Naive thymus-derived CD8-positive, alpha-beta T cell (primary cell): Measurements from ENCODE around the gene PRKG1. TPM values are rescaled to one million over a fixed set of nuclear protein-coding genes. Genes with fewer than 3 reads are reported as not detected.
A peak's percentile ranks its signal among the peaks of the same experiment; 100 is the strongest.

Experiments used
- ATAC-seq, 2 donors: fragments of 150-1000 bp; cut with Tn5 transposase in 1 of 2; sonication (Bioruptor Pico), chemical (Tn5 transposase) in 1 of 2; 1 replicate in 1 of 2; 2 replicates in 1 of 2; pipeline ENCODE4 v1.10.0; 2021; ENCODE audit warnings: mild to moderate bottlenecking in 2 of 2, moderate library complexity in 2 of 2
- POLR2A ChIA-PET: fragments of 350-600 bp; sonication (Branson Sonifier 250); formaldehyde crosslinking; loops from one replicate; lab custom pipeline; 2021; ENCODE audit warnings: antibody characterized with exemption; lab: Charles Lee
- DNase-seq, 10 donors: peaks; one replicate each; pipeline versions ENCODE4 v3.0.0 to v3.0.0-alpha.2; 2020 to 2022
- H3K27ac Mint-ChIP-seq, 10 donors: one replicate each; pipeline ENCODE4 v1.8.0; 2020 to 2022; ENCODE audit warnings: mild to moderate bottlenecking in 10 of 10, mixed read lengths in 10 of 10, moderate library complexity in 4 of 10, inconsistent platforms in 1 of 10
- H3K27me3 Mint-ChIP-seq, 5 donors: one replicate each; pipeline ENCODE4 v1.8.0; 2021 to 2022; ENCODE audit warnings: mixed read lengths in 5 of 5
- H3K36me3 Mint-ChIP-seq, 3 donors: one replicate each; pipeline ENCODE4 v1.8.0; 2020 to 2022; ENCODE audit warnings: mixed read lengths in 3 of 3, mild to moderate bottlenecking in 2 of 3, inconsistent platforms in 1 of 3
- H3K4me1 Mint-ChIP-seq, 4 donors: one replicate each; pipeline ENCODE4 v1.8.0; 2021 to 2022; ENCODE audit warnings: mixed read lengths in 4 of 4
- H3K4me3 Mint-ChIP-seq, 10 donors: one replicate each; pipeline ENCODE4 v1.8.0; 2020 to 2022; ENCODE audit warnings: mild to moderate bottlenecking in 10 of 10, mixed read lengths in 10 of 10, moderate library complexity in 6 of 10, inconsistent platforms in 1 of 10
- H3K9me3 Mint-ChIP-seq, 9 donors: one replicate each; pipeline ENCODE4 v1.8.0; 2020 to 2022; ENCODE audit warnings: mixed read lengths in 9 of 9, mild to moderate bottlenecking in 3 of 9, inconsistent platforms in 1 of 9, moderate library complexity in 1 of 9
- polyA plus RNA-seq, 3 donors: library from polyadenylated mRNA; unstranded; fragments of 300-500 nt; fragmentation: Illumina TruSeq; gene quantifications; one replicate each; pipeline ENCODE4 v1.2.3, GENCODE V29; 2021
- total RNA-seq, 8 experiments: library from RNA in 2 of 8; stranded (reverse) in 2 of 8; gene quantifications; one replicate each; pipeline ENCODE4 v1.2.3 and lab custom pipeline; 2021 to 2026

The PRKG1 gene
- total and polyA plus RNA-seq, 5 experiments from 2014 or later, result not detected

- no peaks in the 10 kb centered on the region for H3K9me3 Mint-ChIP-seq
- no peak for DNase-seq
- no peak overlapping the region for H3K27ac Mint-ChIP-seq
- POLR2A ChIA-PET, result no interaction called here
- H3K4me1 Mint-ChIP-seq, result no peaks in the 10 kb centered on the region
- no peak overlapping the region for H3K4me3 Mint-ChIP-seq
- H3K27me3 Mint-ChIP-seq, result peaks cover 2 to 8% (median 6%) of the 10 kb centered on the region in 5 donors
- no peak for ATAC-seq
- no peaks in the 10 kb centered on the region for H3K36me3 Mint-ChIP-seq
These were observed 29.4 kb downstream of the PRKG1 start for GRCh38 chr10:51103554-51104217.

- POLR2A ChIA-PET, result no interaction called here
- Mint-ChIP-seq H3K4me1 (no peaks in the 10 kb centered on the region), H3K4me3 (no peak overlapping the region), H3K27ac (no peak overlapping the region), H3K9me3 (no peaks in the 10 kb centered on the region), H3K27me3 (peaks cover 0 to 6% (median 2%) of the 10 kb centered on the region in 5 donors), H3K36me3 (no peaks in the 10 kb centered on the region)
- no peak for DNase-seq
- no peak for ATAC-seq
These were observed 32.1 kb downstream of the PRKG1 start for GRCh38 chr10:51106311-51106945.

- Mint-ChIP-seq H3K4me3 (no peak overlapping the region), H3K27ac (no peak overlapping the region), H3K27me3 (peaks cover 0 to 6% (median 1%) of the 10 kb centered on the region in 5 donors), H3K36me3 (no peaks in the 10 kb centered on the region), H3K9me3 (no peaks in the 10 kb centered on the region), H3K4me1 (no peaks in the 10 kb centered on the region)
- POLR2A ChIA-PET, result no interaction called here
- DNase-seq (no peak), ATAC-seq (no peak)
These were observed 34.1 kb downstream of the PRKG1 start for GRCh38 chr10:51108406-51108805.

GRCh38 chr10:51109801-51110533 is 35.7 kb downstream of the PRKG1 start:
- no peak for ATAC-seq
- no peaks in the 10 kb centered on the region for H3K36me3 Mint-ChIP-seq
- H3K4me1 Mint-ChIP-seq, result no peaks in the 10 kb centered on the region
- no peak overlapping the region for H3K4me3 Mint-ChIP-seq
- H3K9me3 Mint-ChIP-seq, result peaks cover 0 to 2% (median 0%) of the 10 kb centered on the region in 9 donors
- no peak overlapping the region for H3K27ac Mint-ChIP-seq
- POLR2A ChIA-PET, result no interaction called here
- peaks cover 0 to 7% (median 0%) of the 10 kb centered on the region in 5 donors for H3K27me3 Mint-ChIP-seq
- DNase-seq, result no peak

- POLR2A ChIA-PET, result no interaction called here
- no peak for DNase-seq
- Mint-ChIP-seq H3K36me3 (peaks cover 0 to 3% (median 0%) of the 10 kb centered on the region in 3 donors), H3K9me3 (peaks cover 0 to 11% (median 0%) of the 10 kb centered on the region in 9 donors), H3K4me3 (no peak overlapping the region), H3K4me1 (no peaks in the 10 kb centered on the region), H3K27ac (no peak overlapping the region), H3K27me3 (peaks cover 0 to 8% (median 0%) of the 10 kb centered on the region in 5 donors)
- ATAC-seq, result no peak
These were observed 37.7 kb downstream of the PRKG1 start for GRCh38 chr10:51112013-51112412.

GRCh38 chr10:51113007-51113406 is 38.7 kb downstream of the PRKG1 start:
- POLR2A ChIA-PET, result no interaction called here
- H3K27ac Mint-ChIP-seq, result no peak overlapping the region
- H3K27me3 Mint-ChIP-seq, result peaks cover 0 to 6% (median 0%) of the 10 kb centered on the region in 5 donors
- H3K4me3 Mint-ChIP-seq, result no peak overlapping the region
- peaks cover 0 to 11% (median 0%) of the 10 kb centered on the region in 9 donors for H3K9me3 Mint-ChIP-seq
- DNase-seq (no peak), ATAC-seq (no peak)
- peaks cover 0 to 3% (median 0%) of the 10 kb centered on the region in 3 donors for H3K36me3 Mint-ChIP-seq
- H3K4me1 Mint-ChIP-seq, result no peaks in the 10 kb centered on the region

GRCh38 chr10:51117053-51117660 is 42.9 kb downstream of the PRKG1 start:
- H3K36me3 Mint-ChIP-seq, result peaks cover 0 to 3% (median 0%) of the 10 kb centered on the region in 3 donors
- ATAC-seq (no peak), DNase-seq (no peak)
- peaks cover 0 to 11% (median 0%) of the 10 kb centered on the region in 9 donors for H3K9me3 Mint-ChIP-seq
- no peaks in the 10 kb centered on the region for H3K4me1 Mint-ChIP-seq
- H3K27me3 Mint-ChIP-seq, result peaks cover 0 to 6% (median 0%) of the 10 kb centered on the region in 5 donors
- H3K27ac Mint-ChIP-seq, result no peak overlapping the region
- no peak overlapping the region for H3K4me3 Mint-ChIP-seq
- POLR2A ChIA-PET, result no interaction called here

GRCh38 chr10:51117794-51118193 is 43.5 kb downstream of the PRKG1 start:
- ATAC-seq (no peak), DNase-seq (no peak)
- Mint-ChIP-seq H3K9me3 (peaks cover 0 to 11% (median 0%) of the 10 kb centered on the region in 9 donors), H3K27me3 (peaks cover 0 to 6% (median 0%) of the 10 kb centered on the region in 5 donors), H3K4me1 (no peaks in the 10 kb centered on the region), H3K4me3 (no peak overlapping the region), H3K36me3 (peaks cover 0 to 3% (median 0%) of the 10 kb centered on the region in 3 donors), H3K27ac (no peak overlapping the region)
- POLR2A ChIA-PET, result no interaction called here

GRCh38 chr10:51119441-51119840 is 45.2 kb downstream of the PRKG1 start:
- no peak overlapping the region for H3K27ac Mint-ChIP-seq
- H3K9me3 Mint-ChIP-seq, result peaks cover 0 to 11% (median 0%) of the 10 kb centered on the region in 9 donors
- no peaks in the 10 kb centered on the region for H3K4me1 Mint-ChIP-seq
- no peak for ATAC-seq
- H3K4me3 Mint-ChIP-seq, result no peak overlapping the region
- POLR2A ChIA-PET, result no interaction called here
- H3K27me3 Mint-ChIP-seq, result peaks cover 0 to 6% (median 0%) of the 10 kb centered on the region in 5 donors
- no peak for DNase-seq
- peaks cover 0 to 3% (median 0%) of the 10 kb centered on the region in 3 donors for H3K36me3 Mint-ChIP-seq

- DNase-seq, result no peak
- ATAC-seq, result no peak
- no peak overlapping the region for H3K4me3 Mint-ChIP-seq
- no peaks in the 10 kb centered on the region for H3K27me3 Mint-ChIP-seq
- H3K27ac Mint-ChIP-seq, result no peak overlapping the region
- peaks cover 0 to 7% (median under 1%) of the 10 kb centered on the region in 9 donors for H3K9me3 Mint-ChIP-seq
- H3K36me3 Mint-ChIP-seq, result no peaks in the 10 kb centered on the region
- POLR2A ChIA-PET, result no interaction called here
- no peaks in the 10 kb centered on the region for H3K4me1 Mint-ChIP-seq
These were observed 47.6 kb downstream of the PRKG1 start for GRCh38 chr10:51121861-51122260.

GRCh38 chr10:51124852-51125251 is 50.6 kb downstream of the PRKG1 start:
- peaks cover 0 to 2% (median 0%) of the 10 kb centered on the region in 5 donors for H3K27me3 Mint-ChIP-seq
- no peaks in the 10 kb centered on the region for H3K4me1 Mint-ChIP-seq
- H3K9me3 Mint-ChIP-seq, result peaks cover 0 to 15% (median 2%) of the 10 kb centered on the region in 9 donors
- peak in 1 of 10 donors; percentile 3 for DNase-seq
- POLR2A ChIA-PET, result no interaction called here
- no peak overlapping the region for H3K27ac Mint-ChIP-seq
- ATAC-seq, result no peak
- H3K4me3 Mint-ChIP-seq, result no peak overlapping the region
- no peaks in the 10 kb centered on the region for H3K36me3 Mint-ChIP-seq

GRCh38 chr10:51125518-51125917 is 51.2 kb downstream of the PRKG1 start:
- peaks cover 0 to 15% (median 2%) of the 10 kb centered on the region in 9 donors for H3K9me3 Mint-ChIP-seq
- no peaks in the 10 kb centered on the region for H3K36me3 Mint-ChIP-seq
- peaks cover 0 to 2% (median 0%) of the 10 kb centered on the region in 5 donors for H3K27me3 Mint-ChIP-seq
- H3K27ac Mint-ChIP-seq, result no peak overlapping the region
- no peak overlapping the region for H3K4me3 Mint-ChIP-seq
- POLR2A ChIA-PET, result no interaction called here
- ATAC-seq, result no peak
- no peak for DNase-seq
- no peaks in the 10 kb centered on the region for H3K4me1 Mint-ChIP-seq
